Measurements from ENCODE around the gene RELL2.
"Not testable (repeated sequence)": the region's sequence is repeated elsewhere in the genome, so short reads cannot be mapped to it uniquely, and the experiment has no call there.

GRCh38 chr5:141609921-141610320, 26.9 kb upstream of the RELL2 start:
- TF ChIP-seq CTCF (IDR thresholded peaks at IDR 0.05 in 2 of 3, conservative IDR thresholded peaks at IDR 0.05 in 1 of 3; ENCODE audit: borderline replicate concordance in 1 of 3, insufficient read depth in 1 of 3, low read depth in 2 of 3, low read length in 2 of 3); CBX3 (IDR thresholded peaks at IDR 0.05; ENCODE audit: low read depth); SIN3A (IDR thresholded peaks at IDR 0.05; ENCODE audit: low read depth); YY1 (IDR thresholded peaks at IDR 0.05; ENCODE audit: extremely low read depth, insufficient replicate concordance, low read depth, low read length): not testable (repeated sequence)

Data from HCT116 (cell line).